ENCODE measurements around the gene MME. TPM values are rescaled to one million over a fixed set of nuclear protein-coding genes. Genes with fewer than 3 reads are reported as not detected.

MME gene
- polyA plus RNA-seq, 1 experiment, result 61.7 TPM

GRCh38 chr3:155159301-155159700 lies 79.2 kb downstream of the MME start:
- CTCF ChIA-PET, result no interaction called here
- POLR2A ChIA-PET, result no interaction called here
- TF ChIP-seq, protein P1, sequence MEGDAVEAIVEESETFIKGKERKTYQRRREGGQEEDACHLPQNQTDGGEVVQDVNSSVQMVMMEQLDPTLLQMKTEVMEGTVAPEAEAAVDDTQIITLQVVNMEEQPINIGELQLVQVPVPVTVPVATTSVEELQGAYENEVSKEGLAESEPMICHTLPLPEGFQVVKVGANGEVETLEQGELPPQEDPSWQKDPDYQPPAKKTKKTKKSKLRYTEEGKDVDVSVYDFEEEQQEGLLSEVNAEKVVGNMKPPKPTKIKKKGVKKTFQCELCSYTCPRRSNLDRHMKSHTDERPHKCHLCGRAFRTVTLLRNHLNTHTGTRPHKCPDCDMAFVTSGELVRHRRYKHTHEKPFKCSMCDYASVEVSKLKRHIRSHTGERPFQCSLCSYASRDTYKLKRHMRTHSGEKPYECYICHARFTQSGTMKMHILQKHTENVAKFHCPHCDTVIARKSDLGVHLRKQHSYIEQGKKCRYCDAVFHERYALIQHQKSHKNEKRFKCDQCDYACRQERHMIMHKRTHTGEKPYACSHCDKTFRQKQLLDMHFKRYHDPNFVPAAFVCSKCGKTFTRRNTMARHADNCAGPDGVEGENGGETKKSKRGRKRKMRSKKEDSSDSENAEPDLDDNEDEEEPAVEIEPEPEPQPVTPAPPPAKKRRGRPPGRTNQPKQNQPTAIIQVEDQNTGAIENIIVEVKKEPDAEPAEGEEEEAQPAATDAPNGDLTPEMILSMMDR (IDR thresholded peaks at IDR 0.05; ENCODE audit: low read depth, low read length), result no peak

GRCh38 chr3:155161640-155162292 lies 81.6 kb downstream of the MME start:
- ChIA-PET CTCF (interaction anchor here (1.2 to 1.6 kb wide), 2 partner anchors 13 to 161 kb away, joined by 4 to 5 read pairs; no protein-coding TSS in a partner anchor), POLR2A (no interaction called here)
- Histone ChIP-seq H3K27ac (ENCODE audit: low read depth, low read length) (no peak overlapping the region), H3K27me3 (ENCODE audit: control insufficient read depth, insufficient read depth, low read length) (no peaks in the 10 kb centered on the region), H3K9me3 (ENCODE audit: control insufficient read depth, insufficient read depth, low read length) (no peaks in the 10 kb centered on the region), H3K4me3 (ENCODE audit: low read depth, low read length) (no peak overlapping the region)
- TF ChIP-seq, protein P1 (IDR thresholded peaks at IDR 0.05; ENCODE audit: low read depth, low read length), result no peak
- no peak for DNase-seq (ENCODE audit: low read depth, low spot score)

More at GRCh38 chr3:155159301-155159700, 79.2 kb downstream of the MME start:
- no peak for DNase-seq (ENCODE audit: low read depth, low spot score)
- Histone ChIP-seq H3K27ac (ENCODE audit: low read depth, low read length) (no peak overlapping the region), H3K4me3 (ENCODE audit: low read depth, low read length) (no peak overlapping the region), H3K9me3 (ENCODE audit: control insufficient read depth, insufficient read depth, low read length) (no peaks in the 10 kb centered on the region), H3K27me3 (ENCODE audit: control insufficient read depth, insufficient read depth, low read length) (no peaks in the 10 kb centered on the region)

DNA sequence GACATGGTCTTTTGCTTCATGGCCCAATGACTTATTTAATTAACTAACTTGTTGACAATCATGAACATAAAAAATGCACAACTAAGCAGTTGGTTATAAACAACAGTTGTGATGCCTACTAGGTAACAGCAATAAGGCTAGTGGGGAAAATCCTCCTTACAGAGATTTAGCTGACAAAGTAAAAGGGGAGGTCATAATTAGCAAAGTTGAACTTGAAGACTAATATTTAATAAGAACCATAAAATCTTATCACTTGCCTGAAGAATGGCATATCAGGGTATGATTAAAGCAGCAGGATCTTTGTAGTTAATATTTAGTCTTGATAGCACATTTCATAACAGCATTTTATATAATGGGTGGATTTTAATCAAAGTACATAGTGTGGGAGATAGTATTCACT lies 84.2 kb downstream of the MME start:
- TF ChIP-seq, protein P1 (IDR thresholded peaks at IDR 0.05; ENCODE audit: low read depth, low read length), result no peak
- DNase-seq (ENCODE audit: low read depth, low spot score), result no peak
- H3K4me3 ChIP-seq (ENCODE audit: low read depth, low read length), result no peak overlapping the region
- ChIA-PET CTCF (no interaction called here), POLR2A (no interaction called here)
- H3K27me3 ChIP-seq (ENCODE audit: control insufficient read depth, insufficient read depth, low read length), result no peaks in the 10 kb centered on the region
- H3K27ac ChIP-seq (ENCODE audit: low read depth, low read length), result no peak overlapping the region
- no peaks in the 10 kb centered on the region for H3K9me3 ChIP-seq (ENCODE audit: control insufficient read depth, insufficient read depth, low read length)

DNA sequence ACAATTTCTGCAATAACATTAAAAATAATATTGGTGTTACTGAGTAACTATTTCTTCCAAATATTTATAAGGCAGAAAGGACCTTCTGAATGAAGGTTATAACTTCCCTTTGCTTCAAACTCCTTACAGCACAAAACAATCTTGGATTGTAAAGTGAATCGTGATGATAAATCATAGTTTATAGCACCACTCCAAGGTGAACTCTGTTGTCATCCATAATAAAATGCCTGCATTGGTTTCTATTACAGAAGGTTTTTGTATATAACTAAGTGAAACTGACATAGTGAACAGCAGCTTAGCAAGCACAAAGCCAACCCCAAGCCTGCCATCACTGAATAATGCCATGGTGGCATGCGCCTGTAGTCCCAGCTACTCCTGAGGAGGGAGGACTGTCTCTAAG lies 86.3 kb downstream of the MME start:
- CTCF ChIA-PET, result no interaction called here
- POLR2A ChIA-PET, result no interaction called here
- H3K4me3 ChIP-seq (ENCODE audit: low read depth, low read length), result no peak overlapping the region
- TF ChIP-seq, protein P1 (IDR thresholded peaks at IDR 0.05; ENCODE audit: low read depth, low read length), result no peak
- H3K27me3 ChIP-seq (ENCODE audit: control insufficient read depth, insufficient read depth, low read length), result no peaks in the 10 kb centered on the region
- DNase-seq (ENCODE audit: low read depth, low spot score), result no peak
- no peak overlapping the region for H3K27ac ChIP-seq (ENCODE audit: low read depth, low read length)
- no peaks in the 10 kb centered on the region for H3K9me3 ChIP-seq (ENCODE audit: control insufficient read depth, insufficient read depth, low read length)

GRCh38 chr3:155169197-155169596 lies 89.1 kb downstream of the MME start:
- H3K9me3 ChIP-seq (ENCODE audit: control insufficient read depth, insufficient read depth, low read length), result no peaks in the 10 kb centered on the region
- TF ChIP-seq, protein P1 (IDR thresholded peaks at IDR 0.05; ENCODE audit: low read depth, low read length), result no peak
- ChIA-PET POLR2A (no interaction called here), CTCF (no interaction called here)
- H3K27ac ChIP-seq (ENCODE audit: low read depth, low read length), result no peak overlapping the region
- DNase-seq (ENCODE audit: low read depth, low spot score), result no peak
- no peak overlapping the region for H3K4me3 ChIP-seq (ENCODE audit: low read depth, low read length)
- no peaks in the 10 kb centered on the region for H3K27me3 ChIP-seq (ENCODE audit: control insufficient read depth, insufficient read depth, low read length)

All from AG04450 (cell line).